GM12874 (cell line): Measurements from ENCODE around the gene TMED9.

Experiments used
- CTCF ChIP-seq: IDR thresholded peaks from 2 replicates; pipeline ENCODE4 v1.5.1; 2011; ENCODE audit warnings: low read depth, mild to moderate bottlenecking, control low read depth, low read length, moderate library complexity; ENCODE audit not compliant: insufficient read depth

Gene TMED9

GRCh38 chr5:177591690-177592009 is 353 bp upstream of the TMED9 start:
- no peak for TF ChIP-seq CTCF

- TF ChIP-seq CTCF: no peak
These were observed 902 bp downstream of the TMED9 start for GRCh38 chr5:177592905-177593304.

- TF ChIP-seq CTCF: no peak
These were observed 1.5 kb downstream of the TMED9 start for GRCh38 chr5:177593511-177593910.

GRCh38 chr5:177594071-177594470 is 2.1 kb downstream of the TMED9 start:
- TF ChIP-seq CTCF: no peak

- TF ChIP-seq CTCF: no peak
These were observed 3.1 kb downstream of the TMED9 start for GRCh38 chr5:177595026-177595585.

GRCh38 chr5:177595991-177596774 is 4.2 kb downstream of the TMED9 start:
- no peak for TF ChIP-seq CTCF

GRCh38 chr5:177596775-177597238 is 4.8 kb downstream of the TMED9 start:
- TF ChIP-seq CTCF: no peak
